Loucy (cell line): ENCODE measurements around the gene ZNF423.

ENCODE experiments used
- H2AFZ ChIP-seq: fragments of 200-600 bp; sonication (generic); 2 replicates; pipeline ENCODE4 v1.6.0; 2016; ENCODE audit warnings: antibody characterized with exemption, mild to moderate bottlenecking, low read length, moderate library complexity
- H3F3A ChIP-seq: fragments of 200-600 bp; 2 replicates; pipeline ENCODE4 v1.6.0; 2016; ENCODE audit warnings: antibody characterized with exemption, low read depth, mild to moderate bottlenecking
- H3K27me3 ChIP-seq: fragments of 200-600 bp; sonication (generic); 2 replicates; pipeline ENCODE4 v1.6.1; 2014; ENCODE audit warnings: low read length, mild to moderate bottlenecking; ENCODE audit not compliant: insufficient read depth, poor library complexity, severe bottlenecking
- H3K36me3 ChIP-seq: fragments of 200-600 bp; sonication (generic); 2 replicates; pipeline ENCODE4 v1.6.1; 2016; ENCODE audit warnings: low read length; ENCODE audit not compliant: insufficient read depth
- H3K4me1 ChIP-seq: fragments of 200-600 bp; sonication (generic); 2 replicates; pipeline ENCODE4 v1.5.1; 2014; ENCODE audit warnings: low read length, mild to moderate bottlenecking; ENCODE audit not compliant: insufficient read depth, poor library complexity, severe bottlenecking
- H3K4me2 ChIP-seq: fragments of 200-600 bp; sonication (generic); 2 replicates; pipeline ENCODE4 v1.6.0; 2014; ENCODE audit warnings: antibody characterized with exemption, low read length, low read depth, mild to moderate bottlenecking; ENCODE audit not compliant: poor library complexity, severe bottlenecking
- H3K4me3 ChIP-seq: fragments of 200-600 bp; sonication (generic); 2 replicates; pipeline ENCODE4 v1.5.1; 2014; ENCODE audit warnings: low read length, mild to moderate bottlenecking, mixed read lengths; ENCODE audit not compliant: poor library complexity, severe bottlenecking
- H3K79me2 ChIP-seq: fragments of 200-600 bp; sonication (generic); 2 replicates; pipeline ENCODE4 v1.6.1; 2014; ENCODE audit warnings: low read length; ENCODE audit not compliant: insufficient read depth
- H3K9ac ChIP-seq: fragments of 200-600 bp; sonication (generic); 2 replicates; pipeline ENCODE4 v1.6.0; 2014; ENCODE audit warnings: mild to moderate bottlenecking, low read depth, low read length, moderate library complexity; ENCODE audit not compliant: poor library complexity, severe bottlenecking
- H3K9me2 ChIP-seq: fragments of 200-600 bp; sonication (generic); replicated peaks from 2 replicates; pipeline ENCODE4 v1.6.1; 2016; ENCODE audit warnings: low read depth, low read length, mixed read lengths
- H3K9me3 ChIP-seq: fragments of 200-600 bp; sonication (generic); 2 replicates; pipeline ENCODE4 v1.6.1; 2014; ENCODE audit warnings: mild to moderate bottlenecking, antibody characterized with exemption, low read length, low read depth; ENCODE audit not compliant: insufficient read depth
- H4K20me1 ChIP-seq: fragments of 200-600 bp; sonication (generic); 2 replicates; pipeline ENCODE4 v1.6.0; 2014; ENCODE audit warnings: antibody characterized with exemption, low read length, mild to moderate bottlenecking; ENCODE audit not compliant: insufficient read depth, poor library complexity, severe bottlenecking
- CTCF ChIP-seq: fragments of 200-600 bp; sonication (generic); conservative IDR thresholded peaks from 2 replicates; pipeline ENCODE4 v1.5.1; 2014; ENCODE audit warnings: mild to moderate bottlenecking, antibody characterized with exemption, low read length
- EZH2phosphoT487 ChIP-seq: fragments of 200-600 bp; IDR thresholded peaks from 2 replicates; pipeline ENCODE4 v1.6.1; 2018; ENCODE audit warnings: antibody characterized with exemption, mild to moderate bottlenecking, moderate library complexity, borderline replicate concordance

The ZNF423 gene

GRCh38 chr16:49697631-49698452 is 158.1 kb downstream of the ZNF423 start:
- Histone ChIP-seq H3K27me3 (no peaks in the 10 kb centered on the region), H3K9me3 (no peaks in the 10 kb centered on the region), H3K79me2 (no peaks in the 10 kb centered on the region), H3F3A (no peaks in the 10 kb centered on the region), H3K4me3 (no peak overlapping the region), H3K36me3 (no peaks in the 10 kb centered on the region), H2AFZ (no peak overlapping the region), H3K4me1 (no peaks in the 10 kb centered on the region), H4K20me1 (no peaks in the 10 kb centered on the region), H3K9me2 (no peaks in the 10 kb centered on the region), H3K4me2 (no peak overlapping the region), H3K9ac (no peak overlapping the region)
- TF ChIP-seq CTCF (no peak), EZH2phosphoT487 (no peak)

GRCh38 chr16:49696414-49697101 is 159.4 kb downstream of the ZNF423 start:
- H3K4me3 ChIP-seq = no peak overlapping the region
- H3K36me3 ChIP-seq = no peaks in the 10 kb centered on the region
- TF ChIP-seq EZH2phosphoT487 (no peak), CTCF (no peak)
- H3K9me3 ChIP-seq = no peaks in the 10 kb centered on the region
- no peak overlapping the region for H2AFZ ChIP-seq
- H4K20me1 ChIP-seq = no peaks in the 10 kb centered on the region
- H3K9me2 ChIP-seq = no peaks in the 10 kb centered on the region
- H3K9ac ChIP-seq = no peak overlapping the region
- H3F3A ChIP-seq = no peaks in the 10 kb centered on the region
- no peaks in the 10 kb centered on the region for H3K27me3 ChIP-seq
- H3K79me2 ChIP-seq = no peaks in the 10 kb centered on the region
- H3K4me1 ChIP-seq = no peaks in the 10 kb centered on the region
- H3K4me2 ChIP-seq = no peak overlapping the region

- Histone ChIP-seq H3K4me3 (no peak overlapping the region), H4K20me1 (no peaks in the 10 kb centered on the region), H3K9me3 (no peaks in the 10 kb centered on the region), H3K36me3 (no peaks in the 10 kb centered on the region), H2AFZ (no peak overlapping the region), H3K79me2 (no peaks in the 10 kb centered on the region), H3K4me1 (no peaks in the 10 kb centered on the region), H3F3A (no peaks in the 10 kb centered on the region), H3K27me3 (no peaks in the 10 kb centered on the region), H3K4me2 (no peak overlapping the region), H3K9me2 (no peaks in the 10 kb centered on the region), H3K9ac (no peak overlapping the region)
- no peak for TF ChIP-seq CTCF
These were observed 160.0 kb downstream of the ZNF423 start for GRCh38 chr16:49695782-49696413.
